Measurements from ENCODE around the gene STKLD1. TPM values are rescaled to one million over a fixed set of nuclear protein-coding genes. Genes with fewer than 3 reads are reported as not detected.
A peak's percentile ranks its signal among the peaks of the same experiment; 100 is the strongest.
"Not testable (repeated sequence)": the region's sequence is repeated elsewhere in the genome, so short reads cannot be mapped to it uniquely, and the experiment has no call there.

Gene STKLD1
- 1 to 10 TPM in 2 of 3 donors, under 1 TPM in 1; 0.53 to 2.9 (median 1.1) TPM for total RNA-seq
- total RNA-seq (2013) = 0.99 TPM

DNA sequence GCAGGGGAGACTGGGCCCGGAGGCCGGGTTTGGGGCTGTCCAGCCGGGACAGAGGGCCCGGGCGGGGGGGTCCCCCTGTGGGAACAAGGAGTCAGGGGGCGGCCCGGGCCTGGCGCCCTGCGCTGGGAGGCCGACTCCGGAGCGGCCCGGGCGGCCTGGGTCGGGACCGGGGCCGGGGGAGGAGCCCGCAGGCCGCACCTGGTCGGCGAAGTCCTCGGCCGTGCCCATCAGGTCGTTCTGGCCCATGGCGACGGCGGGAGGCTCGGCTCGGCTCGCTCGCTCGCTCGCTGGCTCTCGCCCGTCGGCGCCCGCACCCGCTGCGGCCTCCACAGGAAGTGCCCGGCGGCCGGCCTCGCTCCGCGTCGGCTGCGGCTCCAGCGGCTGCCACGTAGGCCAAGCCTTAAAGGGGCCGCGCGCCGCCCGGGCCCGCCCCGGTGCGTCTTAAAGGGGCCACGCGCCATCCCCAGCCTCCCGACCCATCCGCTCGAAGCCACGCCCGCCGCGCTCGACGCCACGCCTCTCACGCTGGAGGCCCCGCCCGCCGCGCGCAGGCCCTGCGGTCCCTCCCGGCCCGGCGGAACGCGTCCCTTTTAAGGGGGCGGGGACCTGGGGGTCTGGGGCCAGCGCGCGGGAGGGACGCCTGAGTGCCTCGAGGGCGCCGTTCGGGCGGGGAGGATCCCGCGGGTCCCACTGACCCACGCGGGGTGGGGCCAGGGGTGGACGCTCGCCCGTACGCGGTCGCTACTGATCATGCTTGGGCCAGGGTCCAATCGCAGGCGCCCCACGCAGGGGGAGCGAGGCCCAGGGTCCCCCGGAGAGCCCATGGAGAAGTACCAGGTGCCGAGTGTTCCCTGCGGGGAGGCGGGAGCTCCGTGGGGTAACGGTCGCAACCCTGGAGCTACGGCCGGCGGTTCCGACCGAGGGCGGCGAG is at the start of gene STKLD1, which contains the start of gene SURF4:
Gene STKLD1 (plus strand): TSS at position 643 of the 931 bp plus-strand sequence. CDS start 108 bp downstream, at position 751.
Gene SURF4 (minus strand): TSS at position 337 of the 931 bp plus-strand sequence. CDS start 91 bp downstream, at position 246.
- H3K4me1 ChIP-seq (ENCODE audit: control insufficient read depth, insufficient read depth, low read length) = peaks cover 47% of the 10 kb centered on the region
- Mint-ChIP-seq H3K4me1 (peaks cover 28 to 34% of the 10 kb centered on the region in 2 donors), H3K27me3 (ENCODE audit: low read depth in 2 of 2) (no peaks in the 10 kb centered on the region), H3K9me3 (no peaks in the 10 kb centered on the region), H3K36me3 (no peaks in the 10 kb centered on the region), H3K4me3 (peak within 1 kb of the TSS; percentile 96), H3K27ac (peak within 1 kb of the TSS; percentile 95 to 96)
- intact Hi-C loops (cut with micrococcal nuclease) = loop anchor here (1.0 to 10.0 kb wide), 3 partner anchors 28 to 191 kb away; partner anchors contain the start of genes MED22, RPL7A and SURF6
- H3K27ac ChIP-seq (ENCODE audit: low read length) = peak within 1 kb of the TSS; percentile 75
- under 1% methylated on average over 120 of the region's 120 CpGs for WGBS (ENCODE audit: insufficient coverage)
- peak; percentile 84 to 95 (median 91) for ATAC-seq
- TF ChIP-seq, protein P1, sequence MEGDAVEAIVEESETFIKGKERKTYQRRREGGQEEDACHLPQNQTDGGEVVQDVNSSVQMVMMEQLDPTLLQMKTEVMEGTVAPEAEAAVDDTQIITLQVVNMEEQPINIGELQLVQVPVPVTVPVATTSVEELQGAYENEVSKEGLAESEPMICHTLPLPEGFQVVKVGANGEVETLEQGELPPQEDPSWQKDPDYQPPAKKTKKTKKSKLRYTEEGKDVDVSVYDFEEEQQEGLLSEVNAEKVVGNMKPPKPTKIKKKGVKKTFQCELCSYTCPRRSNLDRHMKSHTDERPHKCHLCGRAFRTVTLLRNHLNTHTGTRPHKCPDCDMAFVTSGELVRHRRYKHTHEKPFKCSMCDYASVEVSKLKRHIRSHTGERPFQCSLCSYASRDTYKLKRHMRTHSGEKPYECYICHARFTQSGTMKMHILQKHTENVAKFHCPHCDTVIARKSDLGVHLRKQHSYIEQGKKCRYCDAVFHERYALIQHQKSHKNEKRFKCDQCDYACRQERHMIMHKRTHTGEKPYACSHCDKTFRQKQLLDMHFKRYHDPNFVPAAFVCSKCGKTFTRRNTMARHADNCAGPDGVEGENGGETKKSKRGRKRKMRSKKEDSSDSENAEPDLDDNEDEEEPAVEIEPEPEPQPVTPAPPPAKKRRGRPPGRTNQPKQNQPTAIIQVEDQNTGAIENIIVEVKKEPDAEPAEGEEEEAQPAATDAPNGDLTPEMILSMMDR (IDR thresholded peaks at IDR 0.05) = no peak
- H3K9me3 ChIP-seq (ENCODE audit: control insufficient read depth, insufficient read depth, low read length) = no peaks in the 10 kb centered on the region
- DNase-seq = peak; percentile 95 to 96
- no peaks in the 10 kb centered on the region for H3K27me3 ChIP-seq (ENCODE audit: control insufficient read depth, insufficient read depth, low read length)
- H3K36me3 ChIP-seq (ENCODE audit: control insufficient read depth, insufficient read depth, low read length) = peaks cover 5% of the 10 kb centered on the region
- peak within 1 kb of the TSS; percentile 72 for H3K4me3 ChIP-seq (ENCODE audit: low read length)

DNA sequence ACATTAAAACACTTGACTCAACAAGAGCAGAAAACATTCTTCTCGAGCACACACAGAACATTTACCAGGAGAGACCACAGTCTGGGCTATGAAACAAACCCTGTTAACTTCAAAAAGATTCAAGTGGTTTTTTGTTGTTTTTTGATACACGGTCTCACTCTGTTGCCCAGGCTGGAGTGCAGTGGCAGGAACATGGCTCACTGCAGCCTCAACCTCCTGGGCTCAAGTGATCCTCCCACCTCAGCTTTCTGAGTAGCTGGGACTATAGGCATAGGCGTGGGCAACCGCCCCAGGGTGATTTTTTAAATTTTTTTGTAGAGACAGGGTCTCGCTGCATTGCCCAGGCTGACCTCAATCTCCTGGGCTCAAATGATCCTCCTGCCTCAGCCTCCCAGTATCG is 49.1 kb upstream of the STKLD1 start:
- intact Hi-C loops (cut with micrococcal nuclease); H3K4me3 ChIP-seq (ENCODE audit: low read length); H3K27ac Mint-ChIP-seq; H3K27ac ChIP-seq (ENCODE audit: low read length); DNase-seq; H3K27me3 Mint-ChIP-seq (ENCODE audit: low read depth in 2 of 2); H3K4me3 Mint-ChIP-seq; H3K4me1 ChIP-seq (ENCODE audit: control insufficient read depth, insufficient read depth, low read length); H3K27me3 ChIP-seq (ENCODE audit: control insufficient read depth, insufficient read depth, low read length); H3K9me3 ChIP-seq (ENCODE audit: control insufficient read depth, insufficient read depth, low read length); ATAC-seq; H3K36me3 Mint-ChIP-seq; H3K9me3 Mint-ChIP-seq: not testable (repeated sequence)
- H3K36me3 ChIP-seq (ENCODE audit: control insufficient read depth, insufficient read depth, low read length) = peaks cover 16% of the 10 kb centered on the region
- WGBS (ENCODE audit: insufficient coverage) = 89% methylated on average over 5 of the region's 6 CpGs
- peaks cover 14 to 22% of the 10 kb centered on the region in 2 donors for H3K4me1 Mint-ChIP-seq

DNA sequence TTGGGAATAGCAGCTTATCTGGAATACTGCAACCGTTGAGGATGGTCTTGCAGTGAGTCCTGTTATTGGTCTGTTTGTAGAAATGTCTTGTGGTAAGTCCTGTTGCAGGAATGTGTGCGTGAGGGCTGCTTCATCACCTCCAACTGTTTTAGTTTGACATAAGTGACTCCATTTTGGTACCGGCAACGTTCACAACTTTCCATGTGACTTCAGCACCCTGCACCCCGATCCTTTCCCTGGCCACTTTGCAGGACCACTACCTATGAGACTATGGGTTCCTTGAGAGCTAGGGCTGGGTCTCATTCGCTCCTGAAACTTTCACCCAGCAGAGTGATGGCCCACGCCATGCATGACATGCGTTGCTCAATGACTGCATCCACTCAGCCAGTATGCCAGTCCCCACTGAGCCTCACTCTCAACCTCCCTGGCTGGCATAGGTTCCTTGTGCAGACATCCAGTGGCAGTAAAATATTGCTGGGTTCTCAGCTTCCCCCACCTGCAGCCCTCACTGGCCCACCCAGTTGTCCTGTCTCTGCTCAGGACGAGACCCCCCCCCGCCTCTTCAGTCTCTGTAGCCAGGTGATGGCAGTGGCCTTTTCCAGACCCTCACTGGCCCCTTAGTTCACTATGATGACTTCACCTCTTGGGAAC is 48.2 kb upstream of the STKLD1 start:
- intact Hi-C loops (cut with micrococcal nuclease) = no loop called here
- no peak overlapping the region for H3K27ac ChIP-seq (ENCODE audit: low read length)
- H3K36me3 ChIP-seq (ENCODE audit: control insufficient read depth, insufficient read depth, low read length) = peaks cover 26% of the 10 kb centered on the region
- Mint-ChIP-seq H3K4me3 (no peak overlapping the region), H3K27ac (no peak overlapping the region), H3K36me3 (peaks cover 7% of the 10 kb centered on the region), H3K27me3 (ENCODE audit: low read depth in 2 of 2) (no peaks in the 10 kb centered on the region), H3K9me3 (no peaks in the 10 kb centered on the region), H3K4me1 (peaks cover 14 to 22% of the 10 kb centered on the region in 2 donors)
- 91% methylated on average over 10 of the region's 10 CpGs for WGBS (ENCODE audit: insufficient coverage)
- no peaks in the 10 kb centered on the region for H3K27me3 ChIP-seq (ENCODE audit: control insufficient read depth, insufficient read depth, low read length)
- DNase-seq (no peak), ATAC-seq (no peak)
- no peaks in the 10 kb centered on the region for H3K4me1 ChIP-seq (ENCODE audit: control insufficient read depth, insufficient read depth, low read length)
- TF ChIP-seq, protein P1 (IDR thresholded peaks at IDR 0.05) = no peak
- H3K9me3 ChIP-seq (ENCODE audit: control insufficient read depth, insufficient read depth, low read length) = no peaks in the 10 kb centered on the region
- H3K4me3 ChIP-seq (ENCODE audit: low read length) = no peak overlapping the region
